Kidney epithelial cell (primary cell): ENCODE results near the gene CMSS1. TPM values are rescaled to one million over a fixed set of nuclear protein-coding genes. Genes with fewer than 3 reads are reported as not detected.

ENCODE experiments used
- DNase-seq: peaks from one replicate; pipeline ENCODE4 v3.0.0-alpha.2; 2010; ENCODE audit warnings: low read depth
- H3K27me3 ChIP-seq: 2 replicates; pipeline ENCODE4 v1.6.0; 2011; ENCODE audit warnings: low read length; ENCODE audit not compliant: control insufficient read depth, insufficient read depth
- H3K36me3 ChIP-seq: 2 replicates; pipeline ENCODE4 v1.5.1; 2011; ENCODE audit warnings: low read length; ENCODE audit not compliant: control insufficient read depth, insufficient read depth
- H3K4me3 ChIP-seq: 2 replicates; pipeline ENCODE4 v1.5.1; 2011; ENCODE audit warnings: low read depth, mild to moderate bottlenecking, control low read depth, low read length
- total RNA-seq: library from RNA; depleted of rRNA; stranded (reverse); fragments of >200 nt; gene quantifications from 2 replicates; pipeline ENCODE4 v1.2.3, GENCODE V29; 2015
- TF ChIP-seq, protein P1 (sequence below): IDR thresholded peaks from 2 replicates; pipeline ENCODE4 v1.5.1; 2011; ENCODE audit warnings: mild to moderate bottlenecking, moderate library complexity, low read length, control low read depth, inconsistent platforms; ENCODE audit not compliant: insufficient read depth, poor library complexity, severe bottlenecking

CMSS1 gene
- total RNA-seq, 1 donor from 2014 or later = 36.9 TPM

DNA sequence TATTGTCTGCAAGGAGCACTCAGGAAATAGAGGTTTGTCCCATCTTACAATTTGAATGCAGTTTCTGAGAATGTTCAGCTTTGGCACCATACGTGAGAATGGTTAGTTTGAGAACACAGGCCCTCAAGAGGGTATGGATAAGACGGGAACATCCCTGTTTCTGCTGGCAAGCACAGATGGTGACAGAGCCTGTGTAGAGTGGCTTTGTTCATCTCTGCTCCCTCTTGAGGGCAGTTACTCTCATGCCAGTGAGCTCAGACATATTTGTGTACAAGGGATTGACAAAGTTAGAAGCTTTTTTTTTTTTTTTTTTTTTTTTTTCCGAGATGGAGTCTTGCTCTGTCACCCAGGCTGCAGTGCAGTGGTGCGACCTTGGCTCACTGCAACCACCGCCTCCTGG is 368.2 kb downstream of the CMSS1 start:
- no peaks in the 10 kb centered on the region for H3K27me3 ChIP-seq
- no peak for DNase-seq
- H3K36me3 ChIP-seq = no peaks in the 10 kb centered on the region
- H3K4me3 ChIP-seq = no peak overlapping the region
- TF ChIP-seq, protein P1, sequence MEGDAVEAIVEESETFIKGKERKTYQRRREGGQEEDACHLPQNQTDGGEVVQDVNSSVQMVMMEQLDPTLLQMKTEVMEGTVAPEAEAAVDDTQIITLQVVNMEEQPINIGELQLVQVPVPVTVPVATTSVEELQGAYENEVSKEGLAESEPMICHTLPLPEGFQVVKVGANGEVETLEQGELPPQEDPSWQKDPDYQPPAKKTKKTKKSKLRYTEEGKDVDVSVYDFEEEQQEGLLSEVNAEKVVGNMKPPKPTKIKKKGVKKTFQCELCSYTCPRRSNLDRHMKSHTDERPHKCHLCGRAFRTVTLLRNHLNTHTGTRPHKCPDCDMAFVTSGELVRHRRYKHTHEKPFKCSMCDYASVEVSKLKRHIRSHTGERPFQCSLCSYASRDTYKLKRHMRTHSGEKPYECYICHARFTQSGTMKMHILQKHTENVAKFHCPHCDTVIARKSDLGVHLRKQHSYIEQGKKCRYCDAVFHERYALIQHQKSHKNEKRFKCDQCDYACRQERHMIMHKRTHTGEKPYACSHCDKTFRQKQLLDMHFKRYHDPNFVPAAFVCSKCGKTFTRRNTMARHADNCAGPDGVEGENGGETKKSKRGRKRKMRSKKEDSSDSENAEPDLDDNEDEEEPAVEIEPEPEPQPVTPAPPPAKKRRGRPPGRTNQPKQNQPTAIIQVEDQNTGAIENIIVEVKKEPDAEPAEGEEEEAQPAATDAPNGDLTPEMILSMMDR = no peak

DNA sequence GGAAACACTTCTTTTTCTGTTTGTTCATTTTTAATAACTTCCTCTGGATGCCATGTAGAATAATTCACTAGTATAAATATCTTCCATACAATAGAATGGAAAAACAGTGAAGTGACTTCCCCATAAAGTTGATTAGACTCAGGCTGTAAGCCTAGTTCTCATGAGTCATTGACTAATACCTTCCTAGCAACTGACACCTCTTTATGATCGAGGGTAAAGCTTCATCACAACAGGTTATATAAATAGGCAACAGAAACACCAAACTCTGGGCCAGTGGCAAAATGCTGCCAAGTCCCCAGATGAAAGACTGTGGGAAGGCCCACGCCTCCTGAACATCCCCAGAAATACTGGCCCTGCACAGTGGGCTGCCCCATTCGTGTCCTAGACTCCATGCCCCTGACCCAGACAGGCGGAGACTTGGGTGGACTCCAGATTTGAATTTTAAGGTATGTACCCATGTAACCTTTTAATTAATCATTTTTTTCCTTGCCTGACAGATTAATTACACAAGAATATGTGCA is 371.8 kb downstream of the CMSS1 start:
- Histone ChIP-seq H3K4me3 (no peak overlapping the region), H3K27me3 (no peaks in the 10 kb centered on the region), H3K36me3 (no peaks in the 10 kb centered on the region)
- TF ChIP-seq, protein P1 = no peak
- DNase-seq = no peak

DNA sequence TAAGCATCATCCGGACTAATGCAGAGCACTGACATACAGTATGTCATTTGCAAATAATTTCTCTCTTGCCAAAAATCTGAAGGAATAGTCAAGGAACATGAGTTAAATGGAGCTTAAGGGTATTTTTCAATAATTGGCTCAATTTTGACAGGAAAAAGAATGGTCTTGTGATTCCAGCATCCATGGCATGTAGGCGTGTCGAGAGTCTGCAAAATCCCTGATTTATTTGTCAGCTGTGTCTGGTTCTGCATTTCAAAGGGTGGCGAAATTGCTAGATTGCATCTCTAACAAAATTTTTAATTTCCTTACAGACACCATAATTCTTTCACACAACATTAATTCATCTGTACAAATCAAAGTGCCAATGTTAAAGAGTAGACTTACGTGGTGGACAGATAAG is 377.7 kb downstream of the CMSS1 start:
- no peaks in the 10 kb centered on the region for H3K27me3 ChIP-seq
- no peak overlapping the region for H3K4me3 ChIP-seq
- no peak for DNase-seq
- TF ChIP-seq, protein P1 = no peak
- no peaks in the 10 kb centered on the region for H3K36me3 ChIP-seq

DNA sequence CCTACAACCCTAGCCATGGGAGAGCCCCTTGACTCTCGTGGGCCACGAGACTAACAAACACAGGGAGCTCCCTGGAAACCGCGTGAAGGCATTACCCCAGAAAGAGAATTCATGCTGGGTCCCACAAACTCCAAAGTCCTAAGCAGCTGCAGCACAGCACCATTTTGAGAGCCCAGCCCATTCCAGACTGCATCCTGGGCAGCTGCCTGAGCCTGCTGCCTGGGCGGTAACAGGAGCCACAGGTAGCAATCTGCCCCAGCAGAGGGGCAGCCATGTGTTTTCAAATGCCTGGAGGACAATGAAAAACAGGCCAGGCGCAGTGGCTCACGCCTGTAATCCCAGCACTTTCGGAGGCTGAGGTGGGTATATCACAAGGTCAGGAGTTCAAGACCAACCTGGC is 380.2 kb downstream of the CMSS1 start:
- no peak overlapping the region for H3K4me3 ChIP-seq
- no peaks in the 10 kb centered on the region for H3K27me3 ChIP-seq
- DNase-seq = no peak
- no peaks in the 10 kb centered on the region for H3K36me3 ChIP-seq
- TF ChIP-seq, protein P1 = no peak

DNA sequence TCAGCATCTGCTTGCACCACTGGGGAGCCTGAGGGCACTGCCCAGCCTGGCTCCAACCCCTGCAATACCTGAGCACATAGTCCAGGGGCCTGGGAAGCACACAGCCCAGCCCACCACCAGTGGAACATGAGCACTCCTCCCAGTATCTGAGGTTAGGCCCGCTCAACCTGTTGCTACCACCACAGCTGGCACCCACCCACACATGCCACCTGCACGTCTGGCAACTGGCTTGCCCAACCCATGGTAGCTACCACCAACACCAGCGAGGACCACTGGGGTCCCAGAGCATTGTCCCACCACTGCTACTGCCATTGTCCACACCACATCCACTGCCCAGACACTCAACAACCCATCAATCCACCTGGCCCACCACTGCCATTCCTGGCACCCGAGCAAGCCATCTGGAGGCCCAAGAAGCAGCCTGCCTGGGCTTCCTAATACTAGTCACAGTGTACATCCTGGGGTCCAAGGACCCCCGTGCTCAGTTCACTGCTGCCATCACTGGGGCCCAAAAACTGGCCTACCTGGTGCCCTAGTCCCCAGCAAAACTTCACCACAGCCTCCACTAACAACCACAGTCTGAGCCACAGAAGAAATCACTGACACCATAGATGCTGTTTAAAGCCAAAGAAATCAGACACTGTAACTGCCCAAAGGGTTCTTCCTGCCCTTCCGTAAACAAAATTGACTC is 381.1 kb downstream of the CMSS1 start:
- no peak overlapping the region for H3K4me3 ChIP-seq
- DNase-seq = no peak
- H3K36me3 ChIP-seq = no peaks in the 10 kb centered on the region
- H3K27me3 ChIP-seq = no peaks in the 10 kb centered on the region
- TF ChIP-seq, protein P1 = no peak

DNA sequence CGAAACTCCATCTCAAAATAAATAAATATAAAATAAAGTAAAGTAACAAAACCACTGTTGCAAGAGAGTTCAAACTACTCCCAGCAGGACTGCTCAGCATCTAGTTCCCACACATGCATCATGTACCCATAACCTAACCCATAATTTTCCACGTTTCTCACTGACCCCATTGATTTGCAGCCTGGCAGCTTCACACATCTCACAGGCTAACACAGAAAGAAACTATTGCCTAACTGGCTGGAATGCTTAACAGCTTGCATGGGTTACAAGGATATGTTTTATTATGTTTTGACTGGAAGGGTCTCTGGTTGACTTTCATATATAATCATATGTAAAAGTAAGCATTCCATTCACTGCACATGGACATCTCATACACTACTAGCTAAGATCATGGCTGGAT is 387.5 kb downstream of the CMSS1 start:
- DNase-seq = no peak
- TF ChIP-seq, protein P1 = no peak
- Histone ChIP-seq H3K36me3 (no peaks in the 10 kb centered on the region), H3K4me3 (no peak overlapping the region), H3K27me3 (no peaks in the 10 kb centered on the region)
